ENCODE results near the gene RDH8.

- TF ChIP-seq, protein P1, sequence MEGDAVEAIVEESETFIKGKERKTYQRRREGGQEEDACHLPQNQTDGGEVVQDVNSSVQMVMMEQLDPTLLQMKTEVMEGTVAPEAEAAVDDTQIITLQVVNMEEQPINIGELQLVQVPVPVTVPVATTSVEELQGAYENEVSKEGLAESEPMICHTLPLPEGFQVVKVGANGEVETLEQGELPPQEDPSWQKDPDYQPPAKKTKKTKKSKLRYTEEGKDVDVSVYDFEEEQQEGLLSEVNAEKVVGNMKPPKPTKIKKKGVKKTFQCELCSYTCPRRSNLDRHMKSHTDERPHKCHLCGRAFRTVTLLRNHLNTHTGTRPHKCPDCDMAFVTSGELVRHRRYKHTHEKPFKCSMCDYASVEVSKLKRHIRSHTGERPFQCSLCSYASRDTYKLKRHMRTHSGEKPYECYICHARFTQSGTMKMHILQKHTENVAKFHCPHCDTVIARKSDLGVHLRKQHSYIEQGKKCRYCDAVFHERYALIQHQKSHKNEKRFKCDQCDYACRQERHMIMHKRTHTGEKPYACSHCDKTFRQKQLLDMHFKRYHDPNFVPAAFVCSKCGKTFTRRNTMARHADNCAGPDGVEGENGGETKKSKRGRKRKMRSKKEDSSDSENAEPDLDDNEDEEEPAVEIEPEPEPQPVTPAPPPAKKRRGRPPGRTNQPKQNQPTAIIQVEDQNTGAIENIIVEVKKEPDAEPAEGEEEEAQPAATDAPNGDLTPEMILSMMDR (IDR thresholded peaks at IDR 0.05; ENCODE audit: low read length): no peak
- TF ChIP-seq EZH2 (optimal IDR thresholded peaks at IDR 0.05; ENCODE audit: low read depth, low read length): no peak
These were observed 55.8 kb downstream of the RDH8 start for GRCh38 chr19:10069046-10069445.
